Measurements from ENCODE around the gene TBL1X. TPM values are rescaled to one million over a fixed set of nuclear protein-coding genes. Genes with fewer than 3 reads are reported as not detected.

Gene TBL1X
- total RNA-seq, 1 experiment from 2014 or later: 15.0 TPM

DNA sequence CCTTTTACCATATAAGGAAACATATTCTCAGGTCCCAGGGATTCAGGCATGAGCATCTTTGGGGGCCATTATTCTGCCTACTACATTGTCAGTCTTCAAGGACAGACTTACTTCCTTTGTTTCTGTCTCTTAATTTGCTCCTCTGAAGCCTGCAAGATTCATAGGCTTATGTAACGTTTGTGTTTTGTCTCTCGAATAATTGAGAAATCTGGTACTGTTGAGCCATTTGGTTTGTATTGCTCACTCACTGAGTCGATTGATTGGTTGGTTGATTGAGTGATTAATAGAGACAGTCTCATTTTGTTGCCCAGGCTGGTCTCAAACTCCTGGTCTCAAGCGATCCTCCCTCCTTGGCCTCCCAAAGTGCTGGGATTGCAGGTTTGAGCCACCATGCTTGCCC lies 23.7 kb downstream of the TBL1X start:
- no peak overlapping the region for H3K4me3 Mint-ChIP-seq (ENCODE audit: unreplicated experiment)
- H3K4me1 Mint-ChIP-seq (ENCODE audit: insufficient read depth, unreplicated experiment): no peaks in the 10 kb centered on the region
- BruUV-seq (replicated peaks): no TSS peak
- ChIA-PET CTCF (no interaction called here), POLR2A (no interaction called here)
- TF ChIP-seq, protein P1, sequence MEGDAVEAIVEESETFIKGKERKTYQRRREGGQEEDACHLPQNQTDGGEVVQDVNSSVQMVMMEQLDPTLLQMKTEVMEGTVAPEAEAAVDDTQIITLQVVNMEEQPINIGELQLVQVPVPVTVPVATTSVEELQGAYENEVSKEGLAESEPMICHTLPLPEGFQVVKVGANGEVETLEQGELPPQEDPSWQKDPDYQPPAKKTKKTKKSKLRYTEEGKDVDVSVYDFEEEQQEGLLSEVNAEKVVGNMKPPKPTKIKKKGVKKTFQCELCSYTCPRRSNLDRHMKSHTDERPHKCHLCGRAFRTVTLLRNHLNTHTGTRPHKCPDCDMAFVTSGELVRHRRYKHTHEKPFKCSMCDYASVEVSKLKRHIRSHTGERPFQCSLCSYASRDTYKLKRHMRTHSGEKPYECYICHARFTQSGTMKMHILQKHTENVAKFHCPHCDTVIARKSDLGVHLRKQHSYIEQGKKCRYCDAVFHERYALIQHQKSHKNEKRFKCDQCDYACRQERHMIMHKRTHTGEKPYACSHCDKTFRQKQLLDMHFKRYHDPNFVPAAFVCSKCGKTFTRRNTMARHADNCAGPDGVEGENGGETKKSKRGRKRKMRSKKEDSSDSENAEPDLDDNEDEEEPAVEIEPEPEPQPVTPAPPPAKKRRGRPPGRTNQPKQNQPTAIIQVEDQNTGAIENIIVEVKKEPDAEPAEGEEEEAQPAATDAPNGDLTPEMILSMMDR (IDR thresholded peaks at IDR 0.05; ENCODE audit: unreplicated experiment): no peak
- no peak overlapping the region for H3K27ac Mint-ChIP-seq (ENCODE audit: low read depth, unreplicated experiment)
- H3K36me3 Mint-ChIP-seq (ENCODE audit: insufficient read depth, unreplicated experiment): no peaks in the 10 kb centered on the region
- no peak for DNase-seq (ENCODE audit: unreplicated experiment)
- no peaks in the 10 kb centered on the region for H3K9me3 Mint-ChIP-seq (ENCODE audit: unreplicated experiment)
- no peaks in the 10 kb centered on the region for H3K27me3 Mint-ChIP-seq (ENCODE audit: insufficient read depth, unreplicated experiment)
- intact Hi-C loops (cut with micrococcal nuclease): no loop called here

DNA sequence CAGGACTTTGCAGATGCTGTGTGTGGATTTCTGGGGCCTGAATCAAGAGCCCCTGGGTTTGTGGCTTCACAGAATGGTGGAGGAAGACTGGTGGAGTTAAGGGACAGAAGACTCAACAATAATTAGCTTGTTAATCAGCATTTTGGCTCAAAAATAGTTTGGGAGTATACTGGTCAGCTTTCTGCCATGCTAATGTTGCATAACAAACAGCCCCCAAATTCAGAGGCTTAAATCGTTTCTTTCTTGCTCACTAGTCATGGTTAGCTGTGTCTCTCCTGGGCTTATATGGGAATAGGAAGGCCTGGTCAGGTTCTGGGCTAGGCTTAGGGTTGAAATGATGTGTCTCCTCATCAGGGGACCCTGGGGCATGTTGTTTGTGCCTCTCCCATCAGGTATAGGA lies 24.4 kb downstream of the TBL1X start:
- Mint-ChIP-seq H3K36me3 (ENCODE audit: insufficient read depth, unreplicated experiment) (no peaks in the 10 kb centered on the region), H3K9me3 (ENCODE audit: unreplicated experiment) (no peaks in the 10 kb centered on the region), H3K27ac (ENCODE audit: low read depth, unreplicated experiment) (no peak overlapping the region), H3K4me3 (ENCODE audit: unreplicated experiment) (no peak overlapping the region), H3K4me1 (ENCODE audit: insufficient read depth, unreplicated experiment) (no peaks in the 10 kb centered on the region), H3K27me3 (ENCODE audit: insufficient read depth, unreplicated experiment) (no peaks in the 10 kb centered on the region)
- TF ChIP-seq, protein P1 (IDR thresholded peaks at IDR 0.05; ENCODE audit: unreplicated experiment): no peak
- no TSS peak for BruUV-seq (replicated peaks)
- no peak for DNase-seq (ENCODE audit: unreplicated experiment)
- ChIA-PET CTCF (no interaction called here), POLR2A (no interaction called here)
- intact Hi-C loops (cut with micrococcal nuclease): no loop called here

DNA sequence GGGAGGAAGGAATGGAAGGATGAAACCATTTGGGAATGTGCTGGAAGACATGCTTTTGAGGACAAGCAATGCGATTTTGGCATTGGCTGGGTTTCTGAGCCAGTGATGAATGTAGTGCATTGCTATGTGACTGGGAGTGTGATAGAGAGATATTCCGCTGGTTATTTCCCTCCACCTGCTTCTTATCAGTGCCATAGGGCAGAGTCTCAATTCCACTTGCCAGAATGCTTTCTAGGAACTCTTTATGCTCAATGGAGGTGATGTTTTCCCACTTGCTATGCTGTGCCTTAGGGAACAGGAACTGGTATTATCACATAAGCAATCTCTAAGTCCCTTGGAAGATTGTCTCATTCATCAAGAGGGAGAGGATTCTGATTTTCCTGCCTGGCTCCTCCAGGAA lies 28.0 kb downstream of the TBL1X start:
- TF ChIP-seq, protein P1 (IDR thresholded peaks at IDR 0.05; ENCODE audit: unreplicated experiment): no peak
- no peak for DNase-seq (ENCODE audit: unreplicated experiment)
- intact Hi-C loops (cut with micrococcal nuclease): no loop called here
- no peak overlapping the region for H3K4me3 Mint-ChIP-seq (ENCODE audit: unreplicated experiment)
- no TSS peak for BruUV-seq (replicated peaks)
- no peaks in the 10 kb centered on the region for H3K27me3 Mint-ChIP-seq (ENCODE audit: insufficient read depth, unreplicated experiment)
- no peak overlapping the region for H3K27ac Mint-ChIP-seq (ENCODE audit: low read depth, unreplicated experiment)
- ChIA-PET POLR2A (interaction anchor here (0.6 kb wide), 1 partner anchor 1097 kb away, joined by 3 read pairs; no protein-coding TSS in a partner anchor), CTCF (no interaction called here)
- H3K9me3 Mint-ChIP-seq (ENCODE audit: unreplicated experiment): no peaks in the 10 kb centered on the region
- H3K36me3 Mint-ChIP-seq (ENCODE audit: insufficient read depth, unreplicated experiment): peaks cover 4% of the 10 kb centered on the region
- H3K4me1 Mint-ChIP-seq (ENCODE audit: insufficient read depth, unreplicated experiment): no peaks in the 10 kb centered on the region

DNA sequence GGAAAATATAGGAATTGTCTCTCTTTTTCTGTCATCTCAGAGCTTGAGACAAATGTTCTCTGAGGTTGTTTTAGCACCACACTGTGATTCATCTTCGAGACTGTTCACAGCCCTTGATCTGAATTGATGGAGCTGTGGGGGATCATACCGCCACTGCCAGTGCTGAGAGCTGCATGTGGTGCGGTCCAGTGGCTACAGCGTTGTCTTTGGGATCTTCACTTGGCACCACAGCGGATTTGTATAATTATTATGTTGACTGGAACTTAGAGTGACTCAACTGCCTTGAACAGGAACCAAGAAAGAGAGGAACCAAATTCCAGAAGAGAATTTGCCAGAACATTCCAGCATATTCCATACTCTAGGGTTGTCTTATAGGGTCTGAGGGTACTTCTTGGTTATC lies 29.1 kb downstream of the TBL1X start:
- intact Hi-C loops (cut with micrococcal nuclease): no loop called here
- Mint-ChIP-seq H3K27ac (ENCODE audit: low read depth, unreplicated experiment) (no peak overlapping the region), H3K27me3 (ENCODE audit: insufficient read depth, unreplicated experiment) (no peaks in the 10 kb centered on the region), H3K36me3 (ENCODE audit: insufficient read depth, unreplicated experiment) (peaks cover 4% of the 10 kb centered on the region), H3K4me3 (ENCODE audit: unreplicated experiment) (no peak overlapping the region), H3K4me1 (ENCODE audit: insufficient read depth, unreplicated experiment) (no peaks in the 10 kb centered on the region), H3K9me3 (ENCODE audit: unreplicated experiment) (peaks cover 1% of the 10 kb centered on the region)
- ChIA-PET POLR2A (no interaction called here), CTCF (no interaction called here)
- DNase-seq (ENCODE audit: unreplicated experiment): no peak
- BruUV-seq (replicated peaks): no TSS peak
- TF ChIP-seq, protein P1 (IDR thresholded peaks at IDR 0.05; ENCODE audit: unreplicated experiment): no peak
